Measurements from ENCODE around the gene CIROP. TPM values are rescaled to one million over a fixed set of nuclear protein-coding genes. Genes with fewer than 3 reads are reported as not detected.
A peak's percentile ranks its signal among the peaks of the same experiment; 100 is the strongest.

Gene CIROP
- total and polyA plus RNA-seq, 9 of the 15 experiments (the other 6 are each of a cell fraction or from before 2014, with no cell fraction given), result not detected

GRCh38 chr14:23056145-23056955, 48.4 kb downstream of the CIROP start (continued):
- TF ChIP-seq ZMIZ1 (IDR thresholded peaks at IDR 0.05; ENCODE audit: low read depth in 2 of 2, low read length in 2 of 2) (no peak), RNF219 (CRISPR knock-in tag; IDR thresholded peaks at IDR 0.05) (no peak), ZNF384 (IDR thresholded peaks at IDR 0.05; ENCODE audit: low read depth, low read length) (0 out of 2 replicates have a peak, but pooled peaks have one; percentile 19), HDAC2 (IDR thresholded peaks at IDR 0.05) (peak; percentile 77), MBD2 (IDR thresholded peaks at IDR 0.05; ENCODE audit: borderline replicate concordance, low read depth) (peak; percentile 42; the same call in 1 of the 2 replicates), TRIM24 (IDR thresholded peaks at IDR 0.05) (0 out of 4 replicates have a peak, but pooled peaks of 1 of the 2 experiments have one; percentile 18), ARNT (IDR thresholded peaks at IDR 0.05) (peak; percentile 42 to 60; a peak in 1 of 4 replicates), E2F6 (IDR thresholded peaks at IDR 0.05; ENCODE audit: borderline replicate concordance in 1 of 2, extremely low read depth in 1 of 2, insufficient read depth in 1 of 2, insufficient read length in 1 of 2, low read depth in 1 of 2, low read length in 1 of 2, poor library complexity in 1 of 2, severe bottlenecking in 1 of 2) (peak; percentile 16 to 55)
- TF ChIP-seq, protein P1, sequence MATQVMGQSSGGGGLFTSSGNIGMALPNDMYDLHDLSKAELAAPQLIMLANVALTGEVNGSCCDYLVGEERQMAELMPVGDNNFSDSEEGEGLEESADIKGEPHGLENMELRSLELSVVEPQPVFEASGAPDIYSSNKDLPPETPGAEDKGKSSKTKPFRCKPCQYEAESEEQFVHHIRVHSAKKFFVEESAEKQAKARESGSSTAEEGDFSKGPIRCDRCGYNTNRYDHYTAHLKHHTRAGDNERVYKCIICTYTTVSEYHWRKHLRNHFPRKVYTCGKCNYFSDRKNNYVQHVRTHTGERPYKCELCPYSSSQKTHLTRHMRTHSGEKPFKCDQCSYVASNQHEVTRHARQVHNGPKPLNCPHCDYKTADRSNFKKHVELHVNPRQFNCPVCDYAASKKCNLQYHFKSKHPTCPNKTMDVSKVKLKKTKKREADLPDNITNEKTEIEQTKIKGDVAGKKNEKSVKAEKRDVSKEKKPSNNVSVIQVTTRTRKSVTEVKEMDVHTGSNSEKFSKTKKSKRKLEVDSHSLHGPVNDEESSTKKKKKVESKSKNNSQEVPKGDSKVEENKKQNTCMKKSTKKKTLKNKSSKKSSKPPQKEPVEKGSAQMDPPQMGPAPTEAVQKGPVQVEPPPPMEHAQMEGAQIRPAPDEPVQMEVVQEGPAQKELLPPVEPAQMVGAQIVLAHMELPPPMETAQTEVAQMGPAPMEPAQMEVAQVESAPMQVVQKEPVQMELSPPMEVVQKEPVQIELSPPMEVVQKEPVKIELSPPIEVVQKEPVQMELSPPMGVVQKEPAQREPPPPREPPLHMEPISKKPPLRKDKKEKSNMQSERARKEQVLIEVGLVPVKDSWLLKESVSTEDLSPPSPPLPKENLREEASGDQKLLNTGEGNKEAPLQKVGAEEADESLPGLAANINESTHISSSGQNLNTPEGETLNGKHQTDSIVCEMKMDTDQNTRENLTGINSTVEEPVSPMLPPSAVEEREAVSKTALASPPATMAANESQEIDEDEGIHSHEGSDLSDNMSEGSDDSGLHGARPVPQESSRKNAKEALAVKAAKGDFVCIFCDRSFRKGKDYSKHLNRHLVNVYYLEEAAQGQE (IDR thresholded peaks at IDR 0.05; ENCODE audit: borderline replicate concordance), result peak; percentile 58; the same call in 1 of the 2 replicates
- TF ChIP-seq, protein P1 (CRISPR knock-in tag; IDR thresholded peaks at IDR 0.05; ENCODE audit: low read depth), result no peak

All from K562 (cell line).